ENCODE results near the gene OXSR1. TPM values are rescaled to one million over a fixed set of nuclear protein-coding genes. Genes with fewer than 3 reads are reported as not detected.

The OXSR1 gene
- total and polyA plus RNA-seq, 2 of the 13 experiments (the other 11 are each of a cell fraction or from before 2014, with no cell fraction given): 27.4 to 32.6 TPM

DNA sequence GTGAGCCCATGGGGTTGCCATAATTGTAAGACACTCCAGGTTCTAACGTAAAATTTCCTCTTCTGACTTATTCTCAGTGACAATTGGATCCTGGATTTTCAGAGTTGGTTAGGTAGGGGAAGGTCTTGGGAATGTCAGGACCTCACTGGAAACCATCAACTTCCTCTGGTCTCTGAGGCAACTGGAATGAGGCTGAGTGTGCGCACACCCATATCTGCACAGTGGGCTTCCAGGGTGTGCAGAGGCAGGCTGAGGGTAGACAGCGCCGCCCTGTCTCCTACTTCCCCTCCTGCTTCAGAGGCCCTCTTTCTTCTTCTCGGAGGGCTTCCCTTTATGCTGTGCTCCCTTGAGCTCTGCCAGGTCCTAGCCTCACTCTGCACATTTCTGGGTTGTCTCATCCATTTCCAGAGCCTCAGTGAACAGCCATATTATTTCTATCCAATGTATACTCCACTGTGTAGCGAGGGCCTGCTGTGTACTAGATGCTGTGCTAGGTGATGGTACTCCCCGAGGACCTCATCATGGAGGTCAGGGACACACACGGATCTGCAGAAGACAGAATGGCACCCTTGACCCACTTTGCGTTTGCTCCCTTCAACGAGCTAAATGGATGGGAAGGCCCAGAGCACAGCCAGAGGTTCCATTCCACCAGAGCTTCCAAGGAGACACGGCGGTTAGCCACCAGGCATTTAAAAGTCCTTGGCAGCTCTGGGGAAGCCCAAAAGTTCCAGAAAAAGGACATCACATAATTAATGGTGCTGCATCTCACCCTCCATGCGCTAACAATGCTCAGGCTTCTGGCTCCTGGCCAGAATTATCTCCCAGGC is 46.7 kb upstream of the OXSR1 start:
- intact Hi-C loops (cut with micrococcal nuclease; ENCODE audit: unreplicated experiment) (loop anchor here (1.0 kb wide), 1 partner anchor 164 kb away; the partner anchor contains the start of gene SLC22A14), in situ Hi-C loops (cut with HindIII; ENCODE audit: extremely low pct_ligation_motif_present, low pct_unique_long_range_greater_than_20kb) (loop anchor here (10.0 kb wide), 1 partner anchor 156 kb away; no protein-coding TSS in a partner anchor)
- Histone ChIP-seq H3K4me3 (replicated peaks in 1 of 3; ENCODE audit: insufficient read depth in 1 of 3, low read depth in 2 of 3, low read length in 3 of 3) (no peak overlapping the region), H3K27me3 (ENCODE audit: control insufficient read depth in 1 of 2, insufficient read depth in 2 of 2, low read length in 2 of 2) (peaks cover 0 to 8% of the 10 kb centered on the region in 2 experiments; a peak in 1 of 5 replicates), H2AFZ (ENCODE audit: low read length) (no peak overlapping the region), H3K27ac (ENCODE audit: extremely low read length, insufficient read depth, low read length) (peak overlapping the region; percentile 14), H3K4me1 (ENCODE audit: insufficient read depth, low read length) (peaks cover 24% of the 10 kb centered on the region; the same call in 1 of the 2 replicates), H3K79me2 (ENCODE audit: insufficient read depth, low read length) (no peaks in the 10 kb centered on the region), H3K9me3 (ENCODE audit: low read length) (no peaks in the 10 kb centered on the region), H4K20me1 (ENCODE audit: insufficient read depth, low read length) (peaks cover 21% of the 10 kb centered on the region), H3K4me2 (ENCODE audit: low read depth, low read length) (no peak overlapping the region), H3K9ac (ENCODE audit: insufficient read depth, low read depth, low read length) (no peak overlapping the region), H3K36me3 (replicated peaks in 1 of 2; ENCODE audit: control insufficient read depth in 1 of 2, insufficient read depth in 2 of 2, low read length in 2 of 2) (peaks cover 15 to 36% of the 10 kb centered on the region in 2 experiments)
- CTCF ChIA-PET (ENCODE audit: low intra/inter-chr PET ratio, low total read pairs): no interaction called here
- no peak for ATAC-seq
- 94% methylated on average over 7 of the region's 13 CpGs for WGBS (ENCODE audit: low lambda C conversion rate)
- POLR2A ChIA-PET: interaction anchor here (1.0 to 8.0 kb wide), 5 partner anchors 10 to 180 kb away, joined by 3 to 87 read pairs (median 25); partner anchors contain the start of genes ACAA1, MYD88 and OXSR1
- DNase-seq (ENCODE audit: low spot score): no peak
- FAIRE-seq: no peak
- BruUV-seq (replicated peaks): TSS peak; percentile 35
- TF ChIP-seq MBD4 (IDR thresholded peaks at IDR 0.05; ENCODE audit: borderline replicate concordance, low read length): 0 out of 2 replicates have a peak, but pooled peaks have one; percentile 43
- TF ChIP-seq, protein P1, sequence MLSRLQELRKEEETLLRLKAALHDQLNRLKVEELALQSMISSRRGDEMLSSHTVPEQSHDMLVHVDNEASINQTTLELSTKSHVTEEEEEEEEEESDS (CRISPR knock-in tag; IDR thresholded peaks at IDR 0.05; ENCODE audit: borderline replicate concordance): peak; percentile 57; the same call in 1 of the 2 replicates
- TF ChIP-seq, protein P2, sequence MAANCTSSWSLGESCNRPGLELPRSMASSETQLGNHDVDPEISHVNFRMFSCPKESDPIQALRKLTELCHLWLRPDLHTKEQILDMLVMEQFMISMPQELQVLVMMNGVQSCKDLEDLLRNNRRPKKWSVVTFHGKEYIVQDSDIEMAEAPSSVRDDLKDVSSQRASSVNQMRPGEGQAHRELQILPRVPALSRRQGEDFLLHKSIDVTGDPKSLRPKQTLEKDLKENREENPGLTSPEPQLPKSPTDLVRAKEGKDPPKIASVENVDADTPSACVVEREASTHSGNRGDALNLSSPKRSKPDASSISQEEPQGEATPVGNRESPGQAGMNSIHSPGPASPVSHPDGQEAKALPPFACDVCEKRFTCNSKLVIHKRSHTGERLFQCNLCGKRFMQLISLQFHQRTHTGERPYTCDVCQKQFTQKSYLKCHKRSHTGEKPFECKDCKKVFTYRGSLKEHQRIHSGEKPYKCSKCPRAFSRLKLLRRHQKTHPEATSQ (CRISPR knock-in tag; IDR thresholded peaks at IDR 0.05; ENCODE audit: borderline replicate concordance): 0 out of 2 replicates have a peak, but pooled peaks have one; percentile 28
- peak in 1 of 2 experiments; percentile 51; a peak in 3 of 4 replicates for TF ChIP-seq POLR2A (IDR thresholded peaks at IDR 0.05; ENCODE audit: insufficient read depth in 1 of 2, low read depth in 2 of 2, low read length in 2 of 2)
- peak; percentile 73; the same call in 1 of the 2 replicates for TF ChIP-seq ZNF501 (CRISPR knock-in tag; IDR thresholded peaks at IDR 0.05)
- TF ChIP-seq TOPORS (CRISPR knock-in tag; IDR thresholded peaks at IDR 0.05): 0 out of 2 replicates have a peak, but pooled peaks have one; percentile 18
- TF ChIP-seq AGO2 (optimal IDR thresholded peaks at IDR 0.05; ENCODE audit: low read depth, low read length): no peak
- TF ChIP-seq, protein P3, sequence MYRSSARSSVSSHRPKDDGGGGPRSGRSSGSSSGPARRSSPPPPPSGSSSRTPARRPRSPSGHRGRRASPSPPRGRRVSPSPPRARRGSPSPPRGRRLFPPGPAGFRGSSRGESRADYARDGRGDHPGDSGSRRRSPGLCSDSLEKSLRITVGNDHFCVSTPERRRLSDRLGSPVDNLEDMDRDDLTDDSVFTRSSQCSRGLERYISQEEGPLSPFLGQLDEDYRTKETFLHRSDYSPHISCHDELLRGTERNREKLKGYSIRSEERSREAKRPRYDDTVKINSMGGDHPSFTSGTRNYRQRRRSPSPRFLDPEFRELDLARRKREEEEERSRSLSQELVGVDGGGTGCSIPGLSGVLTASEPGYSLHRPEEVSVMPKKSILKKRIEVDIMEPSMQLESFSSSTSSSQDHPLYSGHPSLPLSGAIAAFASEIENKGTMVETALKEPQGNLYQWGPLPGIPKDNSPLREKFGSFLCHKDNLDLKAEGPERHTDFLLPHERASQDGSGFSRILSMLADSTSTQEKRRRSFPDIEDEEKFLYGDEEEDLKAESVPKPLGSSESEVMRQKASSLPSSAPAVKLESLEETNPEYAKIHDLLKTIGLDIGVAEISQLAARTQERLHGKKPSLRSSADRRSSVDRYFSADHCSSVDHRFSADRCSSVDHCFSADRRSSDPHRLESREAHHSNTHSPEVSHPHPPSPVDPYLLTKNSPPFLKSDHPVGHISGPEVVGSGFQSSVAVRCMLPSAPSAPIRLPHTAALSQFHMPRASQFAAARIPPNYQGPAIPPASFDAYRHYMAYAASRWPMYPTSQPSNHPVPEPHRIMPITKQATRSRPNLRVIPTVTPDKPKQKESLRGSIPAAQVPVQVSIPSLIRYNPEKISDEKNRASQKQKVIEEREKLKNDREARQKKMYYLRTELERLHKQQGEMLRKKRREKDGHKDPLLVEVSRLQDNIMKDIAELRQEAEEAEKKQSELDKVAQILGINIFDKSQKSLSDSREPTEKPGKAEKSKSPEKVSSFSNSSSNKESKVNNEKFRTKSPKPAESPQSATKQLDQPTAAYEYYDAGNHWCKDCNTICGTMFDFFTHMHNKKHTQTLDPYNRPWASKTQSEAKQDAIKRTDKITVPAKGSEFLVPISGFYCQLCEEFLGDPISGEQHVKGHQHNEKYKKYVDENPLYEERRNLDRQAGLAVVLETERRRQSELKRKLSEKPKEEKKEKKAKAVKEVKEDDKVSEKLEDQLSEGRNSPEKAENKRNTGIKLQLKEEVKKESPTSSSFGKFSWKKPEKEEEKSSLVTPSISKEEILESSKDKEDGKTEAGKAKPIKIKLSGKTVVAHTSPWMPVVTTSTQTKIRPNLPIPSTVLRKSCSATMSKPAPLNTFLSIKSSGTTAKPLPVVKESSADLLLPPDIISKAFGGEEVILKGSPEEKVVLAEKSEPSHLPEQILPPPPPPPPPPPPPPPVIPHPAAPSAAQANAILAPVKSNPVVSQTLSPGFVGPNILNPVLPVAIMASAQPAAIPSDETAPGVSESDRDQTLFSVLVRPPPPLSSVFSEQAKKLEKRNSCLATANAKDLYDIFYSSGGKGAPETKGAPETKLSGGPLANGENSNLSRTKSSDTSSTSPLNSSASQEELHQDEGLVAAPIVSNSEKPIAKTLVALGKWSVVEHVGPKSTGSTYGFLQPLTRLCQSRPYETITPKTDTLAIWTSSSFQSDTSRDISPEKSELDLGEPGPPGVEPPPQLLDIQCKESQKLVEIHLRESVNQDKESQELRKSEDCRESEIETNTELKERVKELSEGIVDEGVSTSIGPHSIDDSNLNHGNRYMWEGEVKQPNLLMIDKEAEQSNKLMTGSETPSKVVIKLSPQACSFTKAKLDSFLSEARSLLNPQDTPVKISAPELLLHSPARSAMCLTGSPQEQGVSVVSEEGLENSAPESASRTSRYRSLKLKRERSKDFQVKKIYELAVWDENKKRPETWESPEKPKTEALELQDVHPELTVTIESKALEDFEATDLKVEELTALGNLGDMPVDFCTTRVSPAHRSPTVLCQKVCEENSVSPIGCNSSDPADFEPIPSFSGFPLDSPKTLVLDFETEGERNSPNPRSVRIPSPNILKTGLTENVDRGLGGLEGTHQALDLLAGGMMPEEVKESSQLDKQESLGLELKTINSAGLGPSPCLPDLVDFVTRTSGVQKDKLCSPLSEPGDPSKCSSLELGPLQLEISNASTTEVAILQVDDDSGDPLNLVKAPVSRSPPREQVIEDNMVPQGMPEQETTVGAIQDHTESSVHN (CRISPR knock-in tag; IDR thresholded peaks at IDR 0.05): no peak
- no peak for TF ChIP-seq PLRG1 (conservative IDR thresholded peaks at IDR 0.05)
- TF ChIP-seq MED1 (CRISPR knock-in tag; IDR thresholded peaks at IDR 0.05): no peak
- no peak for TF ChIP-seq ZNF652 (CRISPR knock-in tag; IDR thresholded peaks at IDR 0.05; ENCODE audit: borderline replicate concordance, low read depth)
- TF ChIP-seq CC2D1A (CRISPR knock-in tag; IDR thresholded peaks at IDR 0.05): no peak
- no peak for TF ChIP-seq ATF7 (IDR thresholded peaks at IDR 0.05)
- no peak for TF ChIP-seq ATF7 (CRISPR knock-in tag; IDR thresholded peaks at IDR 0.05)
